D341Med (cell line): ENCODE data around the gene AFAP1.
A peak's percentile ranks its signal among the peaks of the same experiment; 100 is the strongest.

Source experiments
- DNase-seq: peaks from one replicate; pipeline ENCODE4 v3.0.0; 2012; ENCODE audit warnings: low spot score

The AFAP1 gene

GRCh38 chr4:7782783-7783182, 156.9 kb downstream of the AFAP1 start:
- no peak for DNase-seq

- no peak for DNase-seq
These were observed 157.7 kb downstream of the AFAP1 start for GRCh38 chr4:7781993-7782392.

- no peak for DNase-seq
These were observed 158.3 kb downstream of the AFAP1 start for GRCh38 chr4:7781366-7781765.

GRCh38 chr4:7780751-7781348, 158.8 kb downstream of the AFAP1 start:
- no peak for DNase-seq

- no peak for DNase-seq
These were observed 160.3 kb downstream of the AFAP1 start for GRCh38 chr4:7779432-7779768.

- no peak for DNase-seq
These were observed 160.9 kb downstream of the AFAP1 start for GRCh38 chr4:7778510-7779431.

GRCh38 chr4:7777871-7778509, 161.7 kb downstream of the AFAP1 start:
- DNase-seq, result no peak

GRCh38 chr4:7777017-7777710, 162.5 kb downstream of the AFAP1 start:
- no peak for DNase-seq

GRCh38 chr4:7775396-7775795, 164.3 kb downstream of the AFAP1 start:
- DNase-seq, result no peak

GRCh38 chr4:7774301-7775294, 165.1 kb downstream of the AFAP1 start:
- DNase-seq, result no peak

- no peak for DNase-seq
These were observed 166.1 kb downstream of the AFAP1 start for GRCh38 chr4:7773401-7774180.

GRCh38 chr4:7772711-7773385, 166.8 kb downstream of the AFAP1 start:
- no peak for DNase-seq

GRCh38 chr4:7771541-7772507, 167.8 kb downstream of the AFAP1 start:
- no peak for DNase-seq

GRCh38 chr4:7771056-7771455, 168.6 kb downstream of the AFAP1 start:
- no peak for DNase-seq

GRCh38 chr4:7770224-7771050, 169.2 kb downstream of the AFAP1 start:
- DNase-seq, result peak; percentile 68

- DNase-seq, result no peak
These were observed 170.1 kb downstream of the AFAP1 start for GRCh38 chr4:7769396-7770223.

GRCh38 chr4:7768736-7769135, 170.9 kb downstream of the AFAP1 start:
- DNase-seq, result no peak
